ENCODE measurements around the gene NUBP2.

The NUBP2 gene

GRCh38 chr16:1772908-1773702, 9.7 kb upstream of the NUBP2 start, which contains the start of gene MRPS34:
MRPS34 (minus strand) TSS chr16:1773134; CDS start chr16:1773119, 15 bp downstream.
- peak; percentile 84 for DNase-seq

- DNase-seq: no peak
Observed at GRCh38 chr16:1773703-1774447, 8.9 kb upstream of the NUBP2 start.

DNA sequence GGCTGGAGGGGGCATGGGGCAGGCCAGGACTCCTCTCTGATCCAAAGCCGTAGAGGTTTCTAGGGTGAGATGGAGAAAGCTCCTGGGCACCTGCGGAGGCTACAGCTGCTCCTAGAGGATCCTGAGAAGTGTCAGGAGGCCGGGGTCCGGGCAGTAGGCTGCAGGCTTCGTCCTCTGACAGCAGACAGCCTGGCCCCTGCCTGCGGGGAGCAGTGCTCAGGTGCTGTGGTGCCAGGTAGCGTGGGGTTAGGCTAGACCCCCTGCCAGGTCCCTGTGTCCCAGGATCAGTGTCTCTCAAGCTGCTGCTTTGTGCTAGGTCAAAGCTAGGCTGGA, 8.3 kb upstream of the NUBP2 start:
- DNase-seq: no peak

DNA sequence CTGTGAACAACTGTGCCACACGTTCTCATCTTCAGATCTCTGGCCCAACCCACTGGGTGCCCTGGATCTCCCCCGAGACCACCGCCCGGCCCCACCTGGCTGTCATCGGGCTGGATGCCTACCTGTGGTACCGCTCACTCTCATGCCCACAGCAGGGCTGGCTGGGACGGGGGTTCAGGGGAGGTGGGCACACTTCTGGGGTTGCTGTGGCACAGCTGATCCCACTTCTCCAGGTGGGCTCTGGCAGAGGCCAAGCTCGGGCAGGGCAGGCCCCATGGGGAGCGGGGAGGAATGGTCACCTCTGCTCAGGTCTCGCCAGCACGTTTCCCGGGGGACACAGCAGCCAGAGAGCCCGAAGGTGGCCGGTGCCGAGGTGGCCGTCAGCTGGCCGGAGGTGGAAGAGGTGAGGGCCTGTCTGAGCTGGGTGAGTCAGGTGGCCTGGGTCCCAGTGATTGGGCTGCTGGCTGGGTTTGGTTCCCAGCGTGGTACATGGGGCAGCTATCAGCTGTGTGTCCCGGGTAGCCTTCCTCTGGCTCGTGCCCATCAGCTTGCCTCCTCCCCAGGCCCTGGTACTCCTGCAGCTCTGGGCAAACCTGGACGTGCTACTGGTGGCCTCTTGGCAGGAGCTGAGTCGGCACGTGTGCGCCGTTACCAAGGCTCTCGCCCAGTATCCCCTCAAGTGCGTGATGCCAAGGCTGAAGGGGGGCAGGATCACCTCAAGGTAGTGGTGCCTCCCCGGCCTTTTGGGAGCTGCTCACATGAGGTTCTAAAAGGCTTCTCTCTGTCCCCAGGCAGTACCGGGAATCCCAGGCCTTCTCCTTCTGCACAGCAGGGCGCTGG, 7.5 kb upstream of the NUBP2 start:
- DNase-seq: no peak

DNA sequence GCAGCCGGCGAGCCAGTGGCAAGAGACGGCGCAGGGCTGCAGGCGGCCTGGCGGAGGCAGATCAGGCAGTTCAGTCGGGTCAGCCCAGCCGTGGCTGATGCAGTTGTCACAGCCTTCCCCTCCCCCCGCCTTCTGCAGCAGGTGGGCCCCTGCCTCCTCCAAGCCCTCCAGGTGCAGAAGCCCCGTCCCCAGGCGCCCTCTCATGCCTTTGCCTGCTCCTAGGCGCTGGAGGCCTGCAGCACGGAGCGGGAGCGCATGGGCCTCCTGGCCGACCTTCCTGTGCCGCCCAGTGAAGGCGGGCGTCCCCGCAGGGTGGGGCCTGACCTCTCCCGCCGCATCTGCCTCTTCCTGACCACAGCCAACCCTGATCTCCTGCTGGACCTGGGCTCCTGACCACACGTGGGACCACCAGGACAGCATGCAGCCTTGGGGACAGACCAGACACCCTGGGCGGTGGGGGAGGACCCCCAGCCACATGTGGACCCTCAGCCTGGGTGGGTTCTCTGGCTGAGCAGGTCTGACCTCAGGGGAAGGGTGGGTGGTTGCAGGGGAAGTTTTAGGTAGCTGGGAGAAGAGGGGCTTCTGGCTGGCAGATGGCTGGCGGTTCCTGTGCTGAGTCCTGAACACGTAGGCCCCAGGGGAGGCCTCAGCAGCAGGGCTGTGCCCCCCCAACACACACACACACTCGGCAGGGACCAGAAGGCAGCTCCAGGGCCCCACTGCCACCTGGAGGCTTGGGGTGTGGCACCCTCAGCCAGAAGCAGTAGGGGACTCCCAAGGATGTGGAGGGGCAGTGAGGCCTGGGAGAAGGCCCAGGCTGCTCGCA, 6.7 kb upstream of the NUBP2 start:
- no peak for DNase-seq

GRCh38 chr16:1776672-1776955, 6.1 kb upstream of the NUBP2 start:
- no peak for DNase-seq

DNA sequence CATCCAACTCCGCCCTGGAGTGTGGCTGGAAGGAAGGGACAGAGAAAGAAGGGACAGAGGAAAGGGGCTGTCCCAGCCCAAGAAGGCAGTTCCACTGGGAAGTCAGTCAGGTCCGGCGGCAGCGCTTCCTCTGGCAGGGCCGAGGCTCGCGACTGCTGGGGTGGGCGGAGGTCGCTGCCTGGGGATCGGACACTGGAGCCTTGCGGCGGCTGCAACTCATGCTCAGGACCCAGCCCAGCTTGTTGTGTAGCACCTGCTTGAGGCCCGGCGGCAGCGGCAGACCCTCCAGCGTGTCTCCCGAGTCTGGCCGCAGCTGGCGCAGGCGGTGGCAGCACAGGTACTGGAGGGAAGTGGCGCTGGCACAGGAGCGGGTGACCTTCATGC, 5.8 kb upstream of the NUBP2 start:
- DNase-seq: no peak

DNA sequence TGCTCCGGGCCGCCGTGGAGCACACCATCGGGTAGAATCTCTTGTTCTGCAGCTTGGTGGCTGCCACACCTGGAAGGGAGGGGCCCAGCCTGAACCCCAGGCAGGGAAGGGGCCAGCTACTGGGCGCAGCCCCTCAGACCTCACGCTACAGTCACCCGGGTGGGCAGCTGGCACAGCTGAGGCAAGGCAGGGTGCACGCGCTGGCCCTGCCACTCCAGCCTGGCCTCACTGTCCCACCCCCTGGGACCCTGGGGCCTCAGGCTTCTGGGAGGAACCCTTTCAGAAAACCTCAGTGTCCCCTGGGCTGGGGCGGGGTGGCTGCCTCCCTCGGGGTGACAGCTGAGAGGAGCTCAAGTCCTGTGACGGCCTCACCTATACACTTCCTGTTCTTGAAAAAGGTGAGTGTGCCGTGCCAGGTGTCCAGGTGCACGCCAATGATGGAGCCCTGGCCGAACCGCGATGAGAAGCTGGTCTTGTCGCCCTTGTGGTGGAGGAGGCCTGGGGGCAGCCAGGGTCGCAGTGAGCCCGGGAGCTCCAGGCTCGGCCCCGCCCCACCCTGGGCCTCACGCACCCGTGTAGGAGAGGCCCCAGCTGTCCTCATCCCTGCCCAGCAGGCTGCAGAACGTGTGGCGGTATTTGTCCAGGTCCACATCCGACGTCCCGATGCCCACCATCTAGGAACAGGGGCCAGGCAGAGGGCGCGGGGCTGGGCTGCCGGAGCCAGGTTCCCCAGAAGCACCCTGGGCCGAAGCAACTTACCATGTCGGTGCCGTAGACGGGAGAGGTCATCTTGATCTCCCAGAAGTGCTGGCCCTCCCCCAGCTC, 5.2 kb upstream of the NUBP2 start:
- DNase-seq: peak; percentile 6

DNA sequence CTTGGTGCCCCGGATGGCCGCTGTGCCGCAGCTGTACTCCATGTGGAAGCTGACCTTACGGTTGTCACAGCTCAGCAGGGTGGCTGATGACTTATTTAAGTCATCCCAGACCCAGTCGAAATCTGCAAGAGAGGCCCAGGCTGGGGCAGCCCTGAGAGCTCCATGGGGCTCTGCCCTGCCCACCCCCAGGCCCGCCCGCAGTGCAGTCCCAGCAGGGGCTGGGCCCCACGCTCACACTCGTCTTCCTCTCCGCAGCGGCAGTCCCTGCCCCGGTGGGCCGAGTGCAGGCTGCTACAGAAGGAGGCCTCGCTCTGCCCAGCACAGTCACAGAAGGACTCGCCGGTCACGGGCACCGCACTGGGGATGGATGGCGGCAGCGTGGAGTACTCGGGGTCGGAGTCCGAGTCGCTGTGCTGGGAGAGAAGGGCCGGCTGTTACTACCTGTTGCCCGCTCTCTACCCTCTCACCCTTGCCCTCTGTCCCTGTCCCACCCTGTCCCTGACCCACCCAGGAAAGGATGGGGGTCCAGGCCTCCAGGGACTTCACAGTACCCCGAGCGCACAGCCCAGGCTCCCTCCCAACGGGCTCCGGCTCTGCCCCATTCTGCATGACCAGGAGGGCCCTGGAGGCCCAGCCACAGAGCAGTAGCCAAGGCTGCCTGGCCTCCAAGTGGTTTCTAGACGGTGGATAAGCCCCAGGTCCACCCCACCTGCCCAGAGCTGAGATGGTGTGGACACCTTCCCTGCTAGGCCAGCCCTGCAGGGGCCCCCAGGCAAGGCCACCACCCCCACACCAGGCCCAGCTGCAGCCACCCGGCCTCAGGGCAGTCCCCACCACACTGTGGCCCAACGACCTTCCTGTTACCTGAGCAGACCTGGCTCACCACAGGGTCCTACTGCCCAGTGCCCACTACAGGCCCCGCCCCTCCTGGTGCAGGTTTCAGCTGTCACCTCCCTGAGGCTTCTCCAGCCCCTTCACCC, 4.3 kb upstream of the NUBP2 start:
- DNase-seq: no peak

GRCh38 chr16:1779234-1779701, 3.5 kb upstream of the NUBP2 start:
- no peak for DNase-seq

GRCh38 chr16:1779741-1780676, 2.8 kb upstream of the NUBP2 start:
- no peak for DNase-seq

DNA sequence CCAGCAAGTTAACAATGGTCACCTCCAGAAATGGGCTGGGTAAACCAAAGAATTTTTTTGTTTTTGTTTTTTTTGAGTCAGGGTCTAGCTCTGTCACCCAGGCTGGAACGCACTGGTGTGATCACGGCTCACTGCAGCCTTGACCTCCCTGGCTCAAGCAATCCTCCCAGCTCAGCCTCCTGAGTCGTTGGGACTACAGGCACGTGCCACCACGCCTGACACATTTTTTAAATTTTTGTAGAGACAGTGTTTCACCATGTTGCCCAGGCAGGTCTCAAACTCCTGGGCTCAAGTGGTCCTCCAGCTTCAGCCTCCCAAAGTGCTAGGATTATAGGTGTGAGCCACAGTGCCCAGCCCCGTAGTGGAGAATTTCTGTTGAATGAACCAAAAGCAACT, 2.1 kb upstream of the NUBP2 start:
- DNase-seq: no peak

DNA sequence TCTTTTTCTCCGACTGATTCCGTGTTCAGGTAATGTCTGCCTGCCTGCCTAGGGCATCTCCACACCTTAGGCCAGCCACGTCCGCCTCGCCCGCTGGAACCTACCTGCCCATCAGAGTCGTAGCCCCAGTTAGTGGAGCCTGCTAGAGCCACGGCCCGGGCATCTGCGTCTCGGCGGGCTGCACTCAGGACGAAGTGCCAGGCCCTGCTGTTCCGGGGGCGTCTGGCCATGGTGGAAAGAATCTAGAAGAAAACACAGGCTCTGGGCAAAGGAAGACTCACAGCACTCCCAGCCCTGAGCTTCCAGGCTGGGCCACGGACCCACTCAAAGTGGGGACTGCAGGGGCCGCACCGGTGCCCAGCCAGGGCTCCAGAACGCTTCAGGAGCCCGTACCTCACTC, 1.5 kb upstream of the NUBP2 start:
- no peak for DNase-seq

GRCh38 chr16:1781758-1782407, 877 bp upstream of the NUBP2 start:
- DNase-seq: peak; percentile 31

- DNase-seq: no peak
Observed at GRCh38 chr16:1784977-1785845, 2.5 kb downstream of the NUBP2 start.

- no peak for DNase-seq
Observed at GRCh38 chr16:1785846-1786170, 3.0 kb downstream of the NUBP2 start.

GRCh38 chr16:1786242-1787055, 3.7 kb downstream of the NUBP2 start:
- DNase-seq: no peak
